ENCODE data around the gene SRBD1. TPM values are rescaled to one million over a fixed set of nuclear protein-coding genes. Genes with fewer than 3 reads are reported as not detected.

SRBD1 gene
- total RNA-seq, 6 experiments from 2014 or later: 7.4 to 14.1 (median 9.4) TPM

GRCh38 chr2:45567974-45568789 lies 42.9 kb downstream of the SRBD1 start:
- Histone ChIP-seq H3K9me3 (no peaks in the 10 kb centered on the region), H3K36me3 (peaks cover 0 to 6% (median 2%) of the 10 kb centered on the region in 4 donors), H3K4me3 (peak overlapping the region in 1 of 3 donors; percentile 2), H3K27me3 (no peaks in the 10 kb centered on the region), H3K4me1 (no peaks in the 10 kb centered on the region), H3K27ac (peak overlapping the region in 2 of 3 donors; percentile 31 to 52)
- TF ChIP-seq, protein P1, sequence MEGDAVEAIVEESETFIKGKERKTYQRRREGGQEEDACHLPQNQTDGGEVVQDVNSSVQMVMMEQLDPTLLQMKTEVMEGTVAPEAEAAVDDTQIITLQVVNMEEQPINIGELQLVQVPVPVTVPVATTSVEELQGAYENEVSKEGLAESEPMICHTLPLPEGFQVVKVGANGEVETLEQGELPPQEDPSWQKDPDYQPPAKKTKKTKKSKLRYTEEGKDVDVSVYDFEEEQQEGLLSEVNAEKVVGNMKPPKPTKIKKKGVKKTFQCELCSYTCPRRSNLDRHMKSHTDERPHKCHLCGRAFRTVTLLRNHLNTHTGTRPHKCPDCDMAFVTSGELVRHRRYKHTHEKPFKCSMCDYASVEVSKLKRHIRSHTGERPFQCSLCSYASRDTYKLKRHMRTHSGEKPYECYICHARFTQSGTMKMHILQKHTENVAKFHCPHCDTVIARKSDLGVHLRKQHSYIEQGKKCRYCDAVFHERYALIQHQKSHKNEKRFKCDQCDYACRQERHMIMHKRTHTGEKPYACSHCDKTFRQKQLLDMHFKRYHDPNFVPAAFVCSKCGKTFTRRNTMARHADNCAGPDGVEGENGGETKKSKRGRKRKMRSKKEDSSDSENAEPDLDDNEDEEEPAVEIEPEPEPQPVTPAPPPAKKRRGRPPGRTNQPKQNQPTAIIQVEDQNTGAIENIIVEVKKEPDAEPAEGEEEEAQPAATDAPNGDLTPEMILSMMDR (IDR thresholded peaks at IDR 0.05): peak in 1 of 4 donors; percentile 8
- no peak for TF ChIP-seq POLR2A (IDR thresholded peaks at IDR 0.05)
- intact Hi-C loops (cut with DNase I): no loop called here
- peak; percentile 72 to 86 (median 82) for ATAC-seq
- WGBS (ENCODE audit: insufficient coverage, low coverage, low lambda C conversion rate, missing lambda C conversion rate): 51% methylated on average over 5 of the region's 5 CpGs
- DNase-seq: no peak

DNA sequence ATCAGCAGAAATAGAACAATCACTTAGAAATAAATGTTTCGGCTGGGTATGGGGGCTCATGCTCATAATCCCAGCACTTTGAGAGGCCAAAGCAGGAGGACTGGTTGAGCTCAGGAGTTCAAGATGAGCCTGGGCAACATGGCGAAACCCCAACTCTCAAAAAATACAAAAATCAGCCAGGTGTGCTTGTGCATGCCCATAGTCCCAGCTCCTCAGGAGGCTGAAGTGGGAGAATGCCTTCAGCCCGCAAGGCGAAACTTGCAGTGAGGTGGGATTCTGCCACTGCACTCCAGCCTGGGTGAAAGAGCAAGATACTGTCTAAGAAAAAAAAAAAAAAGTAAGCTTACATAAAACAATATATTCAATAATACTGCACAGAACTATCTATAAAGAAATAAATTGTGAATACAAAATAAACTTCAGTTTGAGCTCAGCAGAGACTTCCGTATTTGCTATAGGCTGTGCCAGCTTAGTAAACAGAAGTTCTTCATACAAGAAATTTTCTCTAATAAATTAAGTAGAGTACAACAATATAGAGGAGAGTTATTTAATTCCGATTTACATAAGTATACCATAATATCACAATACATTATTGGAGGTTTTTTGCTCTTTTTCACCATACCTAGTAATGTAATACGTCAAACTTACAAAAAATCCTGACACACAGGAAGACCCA lies 43.6 kb downstream of the SRBD1 start:
- TF ChIP-seq, protein P1 (IDR thresholded peaks at IDR 0.05): no peak
- TF ChIP-seq POLR2A (IDR thresholded peaks at IDR 0.05): no peak
- DNase-seq (no peak), ATAC-seq (peak in 2 of 4 donors; percentile 17 to 33)
- 66% methylated on average over 6 of the region's 7 CpGs for WGBS (ENCODE audit: insufficient coverage, low coverage, low lambda C conversion rate, missing lambda C conversion rate)
- peaks cover 0 to 6% (median 2%) of the 10 kb centered on the region in 4 donors for H3K36me3 ChIP-seq
- intact Hi-C loops (cut with DNase I): no loop called here
- no peaks in the 10 kb centered on the region for H3K9me3 ChIP-seq
- peak overlapping the region in 1 of 3 donors; percentile 2 for H3K4me3 ChIP-seq
- H3K27me3 ChIP-seq: no peaks in the 10 kb centered on the region
- peak overlapping the region; percentile 28 to 52 (median 31) for H3K27ac ChIP-seq
- H3K4me1 ChIP-seq: no peaks in the 10 kb centered on the region

DNA sequence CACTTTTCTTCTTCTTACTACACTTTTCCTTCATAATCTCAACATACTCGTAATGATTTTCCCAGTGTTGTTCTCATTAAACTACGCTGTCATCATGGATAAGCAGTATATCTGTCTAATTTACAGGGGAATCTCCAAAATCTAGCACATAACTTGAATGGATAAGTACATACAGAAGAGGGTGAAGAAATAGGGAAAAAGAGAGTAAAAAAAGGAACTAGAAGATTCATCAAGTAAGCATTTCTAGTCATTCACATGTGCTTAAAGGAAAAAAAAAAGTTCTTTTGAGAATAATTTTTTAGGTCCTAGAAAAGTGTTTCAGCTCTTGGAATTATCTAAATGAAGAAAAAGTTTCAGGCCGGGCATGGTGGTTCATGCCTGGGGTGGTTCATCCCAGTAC lies 51.6 kb downstream of the SRBD1 start:
- DNase-seq (no peak), ATAC-seq (no peak)
- Histone ChIP-seq H3K9me3 (no peaks in the 10 kb centered on the region), H3K27ac (no peak overlapping the region), H3K4me1 (no peaks in the 10 kb centered on the region), H3K36me3 (no peaks in the 10 kb centered on the region), H3K4me3 (no peak overlapping the region), H3K27me3 (no peaks in the 10 kb centered on the region)
- TF ChIP-seq POLR2A (IDR thresholded peaks at IDR 0.05): no peak
- TF ChIP-seq, protein P1 (IDR thresholded peaks at IDR 0.05): no peak
- intact Hi-C loops (cut with DNase I): no loop called here
- WGBS (ENCODE audit: insufficient coverage, low coverage, low lambda C conversion rate, missing lambda C conversion rate): 100% methylated on average over 3 of the region's 3 CpGs

DNA sequence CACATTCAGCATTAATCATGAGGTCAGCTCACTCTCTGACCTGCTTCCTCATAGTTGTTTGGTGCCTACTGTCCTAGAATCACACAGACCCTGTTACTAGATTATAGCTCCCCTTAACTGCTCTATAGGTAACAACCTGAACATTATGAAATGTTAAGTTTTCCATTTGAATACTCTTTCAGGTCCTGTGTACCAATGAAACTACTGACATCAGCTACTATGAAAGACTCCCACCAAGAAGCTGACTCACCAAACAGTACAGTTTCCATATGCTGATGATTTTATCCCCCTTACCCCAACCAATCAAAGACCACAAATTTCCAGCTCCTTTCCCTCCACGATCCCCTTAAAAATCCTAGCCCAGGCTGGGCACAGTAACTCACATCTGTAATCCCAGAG lies 56.3 kb downstream of the SRBD1 start:
- H3K9me3 ChIP-seq: no peaks in the 10 kb centered on the region
- no CpG with 5 or more reads among the region's 1 CpG for WGBS (ENCODE audit: insufficient coverage, low coverage, low lambda C conversion rate, missing lambda C conversion rate)
- no peaks in the 10 kb centered on the region for H3K36me3 ChIP-seq
- intact Hi-C loops (cut with DNase I): no loop called here
- DNase-seq (no peak), ATAC-seq (no peak)
- no peak overlapping the region for H3K27ac ChIP-seq
- H3K27me3 ChIP-seq: no peaks in the 10 kb centered on the region
- no peak for TF ChIP-seq POLR2A (IDR thresholded peaks at IDR 0.05)
- TF ChIP-seq, protein P1 (IDR thresholded peaks at IDR 0.05): no peak
- no peaks in the 10 kb centered on the region for H3K4me1 ChIP-seq
- no peak overlapping the region for H3K4me3 ChIP-seq
